GM19328 (cell line): ENCODE data around the gene FAM89B.
A peak's percentile ranks its signal among the peaks of the same experiment; 100 is the strongest.
"Not testable (repeated sequence)": the region's sequence is repeated elsewhere in the genome, so short reads cannot be mapped to it uniquely, and the experiment has no call there.

Experiments
- ATAC-seq: cut with Tn5 transposase; IDR thresholded peaks from one replicate; pipeline ENCODE4 v1.9.1; 2021; ENCODE audit warnings: mild to moderate bottlenecking, moderate library complexity; ENCODE audit not compliant: unreplicated experiment

Gene FAM89B

DNA sequence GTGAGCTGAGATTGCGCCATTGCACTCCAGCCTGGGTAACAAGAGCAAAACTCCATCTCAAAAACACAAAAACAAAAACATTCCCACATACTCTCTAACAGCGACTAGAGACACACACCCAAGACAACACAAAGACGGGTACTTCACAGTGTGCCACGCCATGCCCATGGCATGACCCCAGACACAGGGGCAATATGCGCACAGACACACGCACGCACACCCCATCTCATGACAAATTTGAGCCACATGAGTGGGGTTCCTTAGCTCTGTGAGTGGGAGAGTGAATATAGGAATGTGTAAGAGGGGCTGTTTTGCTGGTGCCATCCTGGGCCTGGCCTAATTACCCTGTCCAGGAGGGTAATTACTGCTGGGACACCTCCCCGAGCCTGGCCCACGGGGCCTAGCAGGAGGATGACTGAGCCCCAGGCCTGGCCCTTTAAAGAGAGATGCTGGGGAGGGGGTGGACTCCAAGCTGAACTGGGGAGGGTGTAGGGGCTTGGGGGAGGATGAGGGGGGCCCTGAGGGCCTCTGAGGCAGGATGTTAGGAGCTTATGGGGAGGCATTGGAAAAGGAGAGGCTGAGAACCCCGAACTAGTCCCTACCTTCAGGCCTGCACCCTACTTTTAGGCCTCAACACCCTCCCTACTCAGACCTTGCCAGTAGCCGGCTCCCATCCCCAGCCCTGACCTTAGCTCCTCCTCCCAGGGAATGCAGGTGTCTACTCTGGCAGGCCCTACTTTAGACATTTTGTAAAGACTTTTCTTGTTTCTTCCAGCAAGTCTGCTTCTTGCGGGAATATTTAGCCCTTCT is 15.7 kb upstream of the FAM89B start:
- ATAC-seq = no peak

DNA sequence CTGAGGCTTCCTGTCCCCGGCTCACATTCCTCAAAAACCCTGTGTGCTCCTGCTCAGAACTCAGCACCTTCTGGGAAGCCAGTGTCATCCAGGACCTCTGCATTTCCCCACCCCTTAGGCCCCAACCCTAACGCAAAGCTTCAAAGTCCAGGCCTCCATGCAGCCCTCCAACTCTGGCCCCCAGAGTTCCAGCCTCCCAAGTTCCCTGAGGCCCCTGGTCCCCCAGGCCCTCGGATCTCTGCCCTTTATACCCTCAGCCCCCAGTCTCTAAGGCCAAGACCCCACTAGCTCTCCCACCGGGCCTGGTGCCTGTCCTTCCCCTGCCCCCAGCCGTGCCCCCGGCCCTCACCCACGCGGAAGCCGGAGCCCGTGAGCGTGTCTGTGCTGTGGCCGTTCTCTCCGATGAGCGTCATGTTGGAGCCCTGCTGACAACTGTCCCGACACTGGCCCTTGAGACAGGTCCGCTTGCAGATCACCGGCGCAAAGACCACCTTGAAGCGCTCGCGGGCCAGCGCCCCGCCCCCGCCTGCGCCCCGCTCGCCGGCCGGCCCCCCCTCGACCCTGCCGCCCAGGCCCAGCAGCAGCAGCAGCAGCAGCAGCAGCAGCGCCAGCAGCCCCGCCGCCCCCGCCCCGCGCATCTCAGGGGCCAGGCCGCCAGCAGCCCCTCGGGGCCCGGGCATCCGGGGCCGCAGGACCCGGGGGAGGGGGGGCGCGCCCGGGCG is 14.9 kb upstream of the FAM89B start:
- ATAC-seq = no peak

DNA sequence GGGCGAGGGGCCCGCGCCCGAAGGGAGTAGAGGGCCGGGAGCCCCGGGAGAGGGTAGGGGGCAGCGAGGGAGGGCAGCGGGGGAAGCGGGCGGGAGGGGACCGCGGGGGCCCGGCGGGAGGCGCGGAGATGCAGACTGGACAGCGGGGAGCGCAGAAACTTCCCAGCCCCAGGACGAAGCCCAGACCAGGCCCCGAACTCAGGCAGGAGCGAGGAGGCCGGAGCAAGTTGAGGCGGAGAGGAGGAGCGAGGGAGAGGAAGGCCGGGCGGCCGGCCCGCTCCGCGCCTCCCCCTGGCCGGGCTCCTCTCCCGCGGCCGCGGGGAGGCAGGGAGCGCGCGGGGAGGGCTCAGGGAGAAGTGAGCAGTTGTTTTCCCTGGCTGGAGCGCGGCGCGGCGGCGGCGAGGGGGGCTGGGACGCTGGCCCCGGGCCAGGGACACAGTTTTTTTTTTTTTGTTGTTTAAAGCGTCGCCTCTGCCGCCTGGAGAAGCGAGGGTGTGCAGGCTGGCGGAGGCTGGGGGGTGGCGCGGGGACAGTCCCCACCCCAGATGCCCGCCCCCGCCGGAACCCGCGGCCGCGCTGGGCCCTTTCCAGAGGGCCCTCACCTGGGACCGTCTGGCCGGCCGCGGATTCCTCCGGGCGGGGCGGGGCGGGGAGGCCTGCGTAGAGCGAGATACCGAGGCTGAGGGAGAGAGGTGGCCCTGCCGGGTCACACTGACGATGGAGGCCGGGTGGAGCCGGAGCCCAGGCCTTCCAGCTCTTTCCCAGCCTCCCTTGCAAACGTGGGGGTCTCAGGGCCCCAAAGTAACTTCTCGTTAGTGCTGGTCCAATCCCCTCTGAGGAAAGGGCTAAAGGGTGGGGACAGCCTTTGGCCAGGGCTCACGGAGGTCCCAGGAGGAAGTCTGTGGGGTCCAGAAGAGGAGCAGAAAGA is 14.1 kb upstream of the FAM89B start, which contains the start of gene LTBP3:
TSS of gene LTBP3 (minus strand) at position 358 of the 928 bp plus-strand sequence. CDS start 400 bp downstream, outside the sequence.
- ATAC-seq = no peak

DNA sequence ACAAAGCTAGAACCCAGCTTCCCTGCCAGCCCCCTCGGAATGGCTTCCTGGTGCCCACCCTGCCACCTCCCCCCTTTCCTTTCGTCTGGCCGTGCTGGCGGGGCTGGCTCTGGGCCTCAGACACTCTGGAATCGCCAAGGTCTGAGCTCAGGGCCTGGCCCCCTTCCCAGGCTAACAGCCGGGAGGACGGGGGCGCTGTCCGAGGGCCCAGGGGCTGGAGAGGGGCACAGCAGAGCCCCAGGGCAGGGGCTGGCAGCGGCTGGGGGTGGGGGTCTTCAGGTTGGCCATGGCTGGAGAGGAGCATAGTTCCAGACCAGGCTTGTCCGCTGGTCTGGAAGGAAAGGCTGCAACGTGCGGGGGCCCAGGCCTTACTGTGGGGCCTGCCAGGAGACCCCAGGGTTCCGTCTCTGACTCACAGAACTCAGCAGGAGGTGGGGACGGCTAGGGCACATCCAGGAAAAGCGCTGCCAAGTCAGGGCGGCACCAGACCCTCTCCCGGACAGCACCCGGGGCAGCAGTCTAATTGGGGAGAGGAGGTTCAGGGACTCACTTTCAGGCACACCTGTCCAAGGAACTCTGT is 13.3 kb upstream of the FAM89B start:
- ATAC-seq = no peak

DNA sequence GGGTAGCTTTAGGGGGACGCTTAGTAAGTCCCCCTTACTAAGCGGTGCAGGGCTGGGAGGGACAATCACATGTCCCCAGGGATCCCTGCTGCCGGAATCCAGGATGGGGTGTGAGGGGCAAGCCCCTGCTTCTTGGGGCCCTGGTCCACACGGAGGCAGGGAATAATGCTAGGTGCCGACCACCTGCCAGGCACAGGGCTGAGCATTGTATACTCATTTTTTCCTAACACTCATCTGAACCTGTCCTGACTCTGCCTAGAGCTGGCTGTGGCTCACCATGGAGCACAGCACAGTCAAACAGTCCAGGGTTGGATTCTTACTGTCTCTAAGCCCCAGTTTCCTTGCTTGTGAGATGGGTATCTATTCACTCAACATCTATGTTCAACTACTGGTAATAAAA is 12.8 kb upstream of the FAM89B start:
- no peak for ATAC-seq

DNA sequence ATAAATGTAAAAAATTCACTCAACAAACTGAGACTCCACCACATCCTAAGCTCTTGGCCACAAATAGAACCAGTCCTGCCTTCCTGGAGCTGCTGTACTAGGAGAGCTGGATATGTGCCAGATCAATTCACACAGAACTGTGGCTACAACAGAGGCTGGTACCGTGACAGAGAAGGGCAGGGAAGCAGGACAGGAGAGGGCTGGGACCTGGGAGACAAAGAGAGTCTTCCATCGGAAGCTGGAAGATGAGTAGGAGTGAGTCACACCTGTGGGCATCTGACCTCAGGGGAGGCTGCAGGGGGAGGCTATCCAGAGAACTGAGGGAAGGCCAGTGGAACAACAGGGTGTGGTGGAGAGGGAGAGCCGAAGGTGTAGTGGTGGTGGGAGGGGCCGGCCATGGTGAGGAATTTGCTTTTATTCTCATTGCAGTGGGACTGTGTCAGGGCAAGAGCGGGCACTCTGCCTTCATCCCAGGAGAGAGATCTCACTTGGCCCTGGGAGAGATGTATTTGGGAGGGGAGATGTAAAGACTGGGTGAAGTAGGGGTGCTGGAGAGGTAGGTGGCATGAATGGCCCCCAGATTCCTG is 12.3 kb upstream of the FAM89B start:
- no peak for ATAC-seq

DNA sequence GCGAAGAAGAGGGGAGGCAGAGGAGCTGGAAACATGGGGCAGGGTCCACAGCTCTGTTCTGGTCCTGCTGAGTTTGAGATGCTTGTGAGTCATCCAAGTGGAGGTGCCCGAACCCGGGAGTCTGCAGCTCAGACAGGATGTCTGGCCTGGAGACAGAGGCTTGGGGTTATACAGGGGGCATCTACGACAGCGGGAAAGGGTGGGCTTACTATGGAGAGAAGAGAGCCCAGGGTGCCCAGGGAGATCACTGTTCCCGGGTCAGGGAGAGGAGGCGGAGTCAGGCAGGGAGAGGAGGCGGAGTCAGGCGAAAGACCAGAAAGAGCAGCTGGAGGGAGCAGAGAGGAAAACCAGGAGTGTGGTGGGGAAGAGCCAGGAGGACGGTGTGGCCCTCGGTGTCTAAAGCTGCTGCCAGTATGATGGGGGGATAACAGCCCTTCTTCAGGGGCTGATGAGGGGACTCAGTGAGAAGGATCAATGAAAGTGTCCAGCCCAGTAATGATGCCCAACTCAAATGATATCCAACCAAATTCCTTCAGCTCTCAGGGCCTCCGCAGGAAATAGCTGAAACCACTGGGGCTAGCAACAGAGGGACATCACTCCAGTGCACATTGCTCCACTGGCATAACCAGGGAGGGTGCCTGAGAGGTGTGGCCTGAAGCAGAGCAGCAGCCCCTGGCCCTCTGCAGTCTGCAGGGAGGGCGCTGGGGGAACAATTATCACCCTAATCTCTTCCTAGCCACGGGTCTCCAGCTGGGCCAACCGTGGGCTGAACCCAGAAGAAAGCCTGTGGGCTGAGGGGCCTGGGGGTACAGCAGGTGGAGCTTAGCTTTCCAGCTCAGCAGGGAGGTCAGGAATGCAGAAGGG is 11.6 kb upstream of the FAM89B start:
- ATAC-seq = no peak

DNA sequence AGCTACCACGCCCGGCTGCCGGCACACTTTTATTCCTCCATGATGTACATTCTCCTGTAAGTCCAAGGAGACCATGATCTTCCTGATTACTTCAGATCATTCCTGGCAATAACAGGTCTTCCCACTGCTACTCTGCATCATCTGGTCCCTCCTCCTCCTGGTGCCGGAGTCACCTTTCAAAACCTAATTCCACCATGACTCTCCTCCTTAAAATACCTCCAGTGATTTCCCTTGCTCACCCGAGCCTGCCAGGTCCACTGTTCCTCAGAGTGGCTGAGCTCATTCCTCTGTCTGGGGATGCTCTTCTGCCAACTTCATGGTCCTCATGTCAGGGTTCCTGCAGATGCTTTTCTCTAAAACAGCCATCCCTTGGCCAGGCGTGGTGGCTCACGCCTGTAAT is 10.3 kb upstream of the FAM89B start:
- no peak for ATAC-seq

DNA sequence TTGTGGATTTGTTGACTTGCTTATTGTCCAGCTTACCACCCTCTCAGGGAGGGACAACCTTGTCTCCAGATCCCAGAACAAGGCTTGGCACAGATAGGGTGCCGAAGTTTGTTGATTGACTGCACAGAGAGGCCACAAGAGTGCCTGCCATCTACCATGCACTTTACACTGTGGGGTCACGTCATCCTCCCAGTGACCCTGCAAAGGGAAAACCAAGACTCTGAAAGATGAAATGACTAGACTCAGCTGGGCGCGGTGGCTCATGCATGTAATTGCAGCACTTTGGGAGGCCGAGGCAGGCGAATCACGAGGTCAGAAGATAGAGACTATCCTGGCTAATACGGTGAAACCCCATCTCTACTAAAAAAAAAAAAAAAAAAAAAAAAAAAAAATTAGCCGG is 9.6 kb upstream of the FAM89B start:
- no peak for ATAC-seq

DNA sequence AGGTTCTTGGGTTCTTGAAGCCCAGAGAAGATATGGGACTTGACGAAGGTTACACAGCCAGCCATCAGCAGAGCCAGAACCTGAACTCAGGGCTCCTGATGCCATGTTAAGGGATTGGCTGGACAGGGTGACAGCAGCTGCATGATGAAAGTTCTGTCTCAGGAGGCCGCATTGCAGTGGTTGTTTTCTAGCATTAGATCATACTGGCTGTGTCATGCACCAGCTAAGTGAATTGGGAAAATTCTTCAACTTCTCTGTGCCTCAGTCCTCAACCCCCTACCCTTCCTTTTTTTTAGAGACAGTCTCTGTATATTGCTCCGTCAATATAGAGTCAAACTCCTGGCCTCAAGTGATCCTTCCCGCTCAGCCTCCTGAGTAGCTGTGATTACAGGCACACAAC is 8.7 kb upstream of the FAM89B start:
- ATAC-seq = no peak

DNA sequence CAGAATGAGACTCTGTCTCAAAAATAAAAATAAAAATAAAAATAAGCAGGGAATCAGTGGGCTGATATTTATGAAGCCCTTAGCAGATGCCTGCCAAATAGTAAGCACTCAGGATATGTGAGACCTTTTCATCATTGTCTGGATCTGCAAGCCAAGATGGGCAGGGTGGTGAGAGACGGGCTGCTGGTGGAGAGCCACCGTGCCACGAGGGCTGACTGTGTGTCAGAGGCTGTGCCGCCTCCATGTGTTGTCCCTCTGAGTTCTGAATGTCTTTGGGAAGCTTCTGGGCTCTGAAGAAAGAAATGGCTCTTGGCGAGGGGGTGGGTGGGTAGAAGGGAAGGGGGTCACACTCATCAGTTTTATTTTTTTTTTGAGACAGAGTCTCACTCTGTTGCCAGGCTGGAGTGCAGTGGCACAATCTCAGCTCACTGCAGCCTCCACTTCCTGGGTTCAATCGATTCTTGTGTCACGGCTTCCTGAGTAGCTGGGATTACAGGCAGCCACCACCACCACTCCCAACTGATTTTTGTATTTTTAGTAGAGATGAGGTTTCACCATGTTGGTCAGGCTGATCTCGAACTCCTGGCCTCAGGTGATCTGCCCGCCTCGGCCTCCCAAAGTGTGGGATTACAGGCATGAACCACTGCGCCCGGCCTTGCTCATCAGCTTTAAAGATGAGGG is 7.3 kb upstream of the FAM89B start:
- not testable (repeated sequence) for ATAC-seq

DNA sequence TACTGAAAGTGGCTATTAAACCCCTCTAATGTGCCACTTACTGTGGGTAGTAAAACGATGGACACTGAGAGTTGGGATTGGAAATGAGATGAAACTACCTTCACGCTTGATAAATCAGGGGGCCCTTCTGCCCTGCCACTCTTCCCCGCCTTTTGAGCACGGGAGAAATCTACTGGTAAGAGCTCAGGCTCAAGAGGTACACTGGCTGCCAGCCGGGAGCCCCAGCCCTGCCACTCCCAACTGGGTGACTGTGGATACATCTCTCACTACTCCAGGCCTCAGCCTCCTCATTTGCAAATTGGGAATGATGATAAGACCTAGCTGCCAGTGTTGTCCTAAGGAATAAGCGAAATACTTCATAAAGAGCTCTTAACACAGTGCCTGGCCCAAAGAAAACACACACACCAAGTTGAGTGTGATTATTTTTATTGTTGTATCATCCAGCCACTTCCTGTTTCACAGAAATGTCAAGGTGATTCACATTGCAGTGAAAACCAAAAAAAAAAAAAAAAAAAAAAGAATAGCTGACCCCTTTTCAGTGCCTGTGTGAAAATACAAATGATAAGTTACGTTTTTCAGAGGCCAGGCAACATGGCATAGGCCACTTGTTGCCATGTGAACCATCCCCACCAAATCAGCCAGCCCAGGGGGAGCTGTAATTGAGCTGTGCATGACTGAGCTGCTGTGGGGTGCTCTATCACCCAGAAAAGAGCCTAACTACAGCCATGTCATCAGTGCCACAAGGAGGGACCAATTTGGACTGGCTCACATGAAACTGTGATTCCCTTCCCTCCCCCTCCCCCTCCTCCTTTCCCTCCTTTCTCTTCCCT is 6.5 kb upstream of the FAM89B start:
- no peak for ATAC-seq

DNA sequence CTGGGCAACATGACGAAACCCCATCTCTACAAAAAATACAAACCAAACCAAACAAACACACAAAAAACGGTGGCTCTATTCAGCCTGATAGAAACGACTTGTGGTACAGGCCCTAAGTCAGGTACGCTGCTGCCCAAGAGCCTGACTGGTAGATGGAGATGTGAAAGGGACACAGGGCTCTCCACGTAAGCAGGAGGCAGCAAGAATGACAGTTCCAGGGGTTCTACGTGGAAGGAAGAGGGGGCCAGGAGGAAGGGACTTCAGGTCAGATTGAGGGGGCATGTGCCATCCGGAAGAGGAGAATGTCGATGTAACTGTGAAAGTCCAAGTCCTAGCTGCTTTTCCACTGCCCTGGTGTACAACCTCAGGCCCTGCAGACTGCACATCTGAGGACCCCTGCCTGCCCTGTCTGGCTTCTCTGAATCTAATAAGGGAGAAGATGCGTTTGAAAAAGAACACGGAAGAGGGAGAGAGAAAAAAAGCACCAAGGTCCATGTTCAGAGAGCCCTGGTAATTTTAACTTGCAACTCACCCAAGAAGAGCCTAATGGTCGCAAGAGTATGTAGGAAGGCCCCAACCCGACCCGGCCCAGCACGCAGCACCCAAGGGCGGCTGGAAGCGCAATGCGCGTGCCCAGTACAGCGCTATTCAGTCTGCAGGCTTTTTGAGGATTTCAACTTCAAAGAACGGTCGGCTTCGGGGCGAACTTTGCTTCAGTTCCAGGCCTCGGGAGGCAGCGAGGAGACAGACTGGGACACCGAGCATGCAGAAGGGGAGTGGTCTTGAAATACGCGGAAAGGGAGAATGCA is 3.0 kb upstream of the FAM89B start:
- no peak for ATAC-seq

DNA sequence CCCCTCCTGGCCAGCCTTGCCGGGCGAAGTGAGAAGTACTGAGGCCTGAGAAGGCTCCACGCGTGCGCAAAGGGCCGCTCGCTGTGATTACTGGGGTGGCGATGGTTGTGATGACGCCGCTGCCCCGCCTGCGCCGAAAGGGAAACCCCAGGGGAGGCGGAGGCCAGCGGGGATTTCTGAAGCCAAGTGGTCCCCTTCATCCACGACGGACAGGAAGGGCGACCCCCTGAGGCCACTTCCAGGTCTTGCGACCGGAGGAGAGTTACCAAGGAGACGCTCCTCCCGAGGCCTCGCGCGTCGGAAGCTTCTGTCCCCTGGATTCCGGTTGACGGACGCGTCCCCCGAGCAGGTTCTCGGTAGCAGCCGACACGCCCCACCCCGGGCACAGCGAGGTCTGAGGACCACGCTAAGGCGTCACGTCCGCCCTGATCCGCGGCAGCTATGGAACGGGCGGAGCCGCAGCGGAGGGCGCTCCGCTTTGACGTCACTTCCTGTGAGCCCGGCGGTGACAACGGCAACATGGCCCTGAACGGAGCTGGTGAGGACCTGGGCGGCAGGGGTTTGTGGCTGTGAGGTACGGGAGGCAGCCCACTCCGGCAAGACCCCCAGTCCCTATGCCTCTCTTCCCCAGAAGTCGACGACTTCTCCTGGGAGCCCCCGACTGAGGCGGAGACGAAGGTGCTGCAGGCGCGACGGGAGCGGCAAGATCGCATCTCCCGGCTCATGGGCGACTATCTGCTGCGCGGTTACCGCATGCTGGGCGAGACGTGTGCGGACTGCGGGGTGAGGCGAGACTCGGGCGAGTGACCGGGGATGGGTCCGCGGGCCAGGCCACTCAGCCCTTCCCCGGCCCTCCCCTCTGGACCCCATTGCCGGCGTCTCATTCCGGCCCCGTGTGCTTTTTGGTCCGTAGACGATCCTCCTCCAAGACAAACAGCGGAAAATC is 2.1 kb upstream of the FAM89B start, which contains the start of gene ZNRD2:
TSS of gene ZNRD2 (plus strand) at position 505 of the 946 bp plus-strand sequence. CDS start at position 520, 15 bp downstream.
- peak; percentile 57 for ATAC-seq

DNA sequence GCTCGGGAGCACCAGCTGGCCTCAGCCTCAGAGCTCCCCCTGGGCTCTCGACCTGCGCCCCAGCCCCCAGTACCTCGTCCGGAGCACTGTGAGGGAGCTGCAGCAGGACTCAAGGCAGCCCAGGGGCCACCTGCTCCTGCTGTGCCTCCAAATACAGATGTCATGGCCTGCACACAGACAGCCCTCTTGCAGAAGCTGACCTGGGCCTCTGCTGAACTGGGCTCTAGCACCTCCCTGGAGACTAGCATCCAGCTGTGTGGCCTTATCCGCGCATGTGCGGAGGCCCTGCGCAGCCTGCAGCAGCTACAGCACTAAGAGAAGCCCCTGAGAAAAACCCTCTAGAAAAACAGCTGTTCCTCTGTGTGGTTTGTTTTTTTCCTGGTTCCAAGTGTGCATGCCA is 918 bp upstream of the FAM89B start:
- ATAC-seq = no peak

DNA sequence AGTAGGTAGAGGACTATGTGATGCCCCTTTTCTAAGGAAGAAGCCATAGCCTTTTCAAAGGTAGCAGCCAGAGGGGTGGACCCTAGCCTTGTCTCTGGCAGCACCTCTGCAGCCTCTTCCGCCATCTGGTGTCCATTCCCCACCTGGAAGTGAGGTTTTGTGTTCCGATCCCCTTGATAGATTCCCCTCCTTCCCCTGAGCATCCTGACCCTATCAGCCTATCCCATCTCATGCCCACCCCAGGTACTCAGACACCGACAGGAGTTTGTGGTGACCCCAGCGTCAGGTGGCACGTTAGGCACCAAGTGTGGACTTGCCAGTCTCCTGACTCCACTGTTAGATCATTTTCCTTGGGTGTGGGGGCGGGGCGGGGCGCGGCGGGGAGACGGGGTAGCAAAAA is 398 bp upstream of the FAM89B start:
- no peak for ATAC-seq
